Upper lobe of left lung (tissue), 6 donors: ENCODE data around the gene CD247. TPM values are rescaled to one million over a fixed set of nuclear protein-coding genes. Genes with fewer than 3 reads are reported as not detected.
A peak's percentile ranks its signal among the peaks of the same experiment; 100 is the strongest.
"Not testable (repeated sequence)": the region's sequence is repeated elsewhere in the genome, so short reads cannot be mapped to it uniquely, and the experiment has no call there.

Experiments used
- ATAC-seq, 2 donors: fragments of 200-7000 bp; cut with Tn5 transposase; one replicate each; pipeline ENCODE4 v1.9.1; 2022; ENCODE audit warnings: mild to moderate bottlenecking in 2 of 2, moderate library complexity in 2 of 2; ENCODE audit not compliant: low FRiP score in 2 of 2
- DNase-seq, 2 donors: peaks; one replicate each; pipeline ENCODE4 v3.0.0-alpha.2; 2019 to 2020
- H3K27ac ChIP-seq, 4 donors: fragments of 200-600 bp; sonication (generic); one replicate each; pipeline ENCODE4 v1.5.1; 2016 to 2019
- H3K27me3 ChIP-seq, 4 donors: fragments of 200-600 bp; sonication (generic); one replicate each; pipeline ENCODE4 v1.5.1; 2017 to 2019
- H3K36me3 ChIP-seq, 4 donors: fragments of 200-600 bp; sonication (generic); one replicate each; pipeline ENCODE4 v1.5.1; 2016 to 2019
- H3K4me1 ChIP-seq, 4 donors: fragments of 200-600 bp; sonication (generic); one replicate each; pipeline ENCODE4 v1.5.1; 2018 to 2019
- H3K4me3 ChIP-seq, 4 donors: fragments of 200-600 bp; sonication (generic); one replicate each; pipeline ENCODE4 v1.5.1; 2017 to 2019; ENCODE audit warnings: mild to moderate bottlenecking in 2 of 4, moderate library complexity in 1 of 4
- H3K9me3 ChIP-seq, 4 donors: fragments of 200-600 bp; sonication (generic); one replicate each; pipeline ENCODE4 v1.5.1; 2018 to 2019
- EP300 ChIP-seq, 4 donors: sonication (generic); formaldehyde crosslinking; IDR thresholded peaks; one replicate each; pipeline ENCODE4 v1.5.1; 2017; ENCODE audit warnings: antibody characterized with exemption in 4 of 4, control low read depth in 2 of 4
- POLR2A ChIP-seq, 4 donors: fragments of 450-650 bp; IDR thresholded peaks; one replicate each; pipeline ENCODE4 v1.5.1; 2016 to 2017; ENCODE audit warnings: antibody characterized with exemption in 4 of 4, mild to moderate bottlenecking in 2 of 4
- POLR2AphosphoS5 ChIP-seq, 2 donors: sonication (generic); formaldehyde crosslinking; IDR thresholded peaks; one replicate each; pipeline ENCODE4 v1.5.1; 2017; ENCODE audit warnings: antibody characterized with exemption in 2 of 2
- WGBS, 2 donors: methylation state at CpG; one replicate each; pipeline ENCODE4 v1.1.5; 2017 to 2018; 5-methylcytosine and 5-hydroxymethylcytosine counted together
- total RNA-seq, 6 donors: library from RNA; depleted of rRNA in 4 of 6; stranded (reverse); fragments of >200 nt in 4 of 6; gene quantifications; one replicate each; pipeline versions ENCODE4 v1.1.0 to v1.2.1, GENCODE V29; 2016 to 2021
- TF ChIP-seq, protein P1 (sequence below), 6 experiments: fragments of 450-650 bp in 4 of 6; fragments of 200-600 bp in 2 of 6; sonication (generic) in 2 of 6; IDR thresholded peaks; one replicate each; pipeline ENCODE4 v1.5.1; 2016 to 2019; ENCODE audit warnings: antibody characterized with exemption in 6 of 6
- donor health status: DM: no; HTN: no; CAD: no; lungs with moderate emphysema.
- donor health status: DM: no; HTN: yes; CAD: no; lungs with severe emphysema.

Gene CD247
- total RNA-seq, 6 donors from 2014 or later, result 5.0 to 14.7 (median 8.7) TPM

DNA sequence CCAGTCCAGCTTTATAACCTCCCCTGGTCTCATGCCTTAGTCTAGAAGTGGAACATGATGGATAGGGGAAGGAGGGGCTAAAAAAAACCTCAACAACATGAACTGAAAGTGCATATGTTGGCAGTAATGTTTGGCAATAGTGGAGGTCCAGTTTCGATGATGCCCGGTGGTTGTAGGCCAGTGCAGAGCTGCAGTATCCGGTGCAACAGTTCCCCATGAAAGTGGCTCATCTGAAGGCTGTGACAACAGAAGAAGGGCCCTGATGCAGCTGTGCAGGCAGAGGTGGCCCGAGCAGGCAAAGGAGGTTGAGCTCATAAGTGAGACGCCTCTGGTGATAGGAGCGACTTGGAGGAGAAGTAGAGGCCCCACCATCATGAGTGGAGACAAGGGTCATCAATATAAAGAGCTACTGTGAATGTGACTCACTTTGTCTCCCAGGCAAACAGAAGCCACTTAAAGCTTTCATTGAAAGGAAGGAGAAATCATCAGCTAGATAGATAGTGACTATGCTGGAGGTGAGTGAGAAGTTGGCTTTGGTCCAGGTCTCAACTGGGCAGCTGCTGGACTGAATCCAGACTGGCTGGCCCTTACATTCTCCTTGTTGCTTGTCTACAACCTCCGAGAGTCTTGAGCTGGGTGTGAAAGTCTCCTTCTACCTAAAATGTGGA is 45.4 kb upstream of the CD247 start:
- H3K4me3 ChIP-seq, result no peak overlapping the region
- no peaks in the 10 kb centered on the region for H3K36me3 ChIP-seq
- peak in 1 of 2 donors; percentile 56 for DNase-seq
- 67 to 69% methylated on average over 7 of the region's 7 CpGs for WGBS, 2 donors
- H3K27me3 ChIP-seq, result no peaks in the 10 kb centered on the region
- no peaks in the 10 kb centered on the region for H3K9me3 ChIP-seq
- peaks cover 4 to 24% (median 9%) of the 10 kb centered on the region in 4 donors for H3K4me1 ChIP-seq
- ATAC-seq, result peak; percentile 59 to 87
- TF ChIP-seq, protein P1, sequence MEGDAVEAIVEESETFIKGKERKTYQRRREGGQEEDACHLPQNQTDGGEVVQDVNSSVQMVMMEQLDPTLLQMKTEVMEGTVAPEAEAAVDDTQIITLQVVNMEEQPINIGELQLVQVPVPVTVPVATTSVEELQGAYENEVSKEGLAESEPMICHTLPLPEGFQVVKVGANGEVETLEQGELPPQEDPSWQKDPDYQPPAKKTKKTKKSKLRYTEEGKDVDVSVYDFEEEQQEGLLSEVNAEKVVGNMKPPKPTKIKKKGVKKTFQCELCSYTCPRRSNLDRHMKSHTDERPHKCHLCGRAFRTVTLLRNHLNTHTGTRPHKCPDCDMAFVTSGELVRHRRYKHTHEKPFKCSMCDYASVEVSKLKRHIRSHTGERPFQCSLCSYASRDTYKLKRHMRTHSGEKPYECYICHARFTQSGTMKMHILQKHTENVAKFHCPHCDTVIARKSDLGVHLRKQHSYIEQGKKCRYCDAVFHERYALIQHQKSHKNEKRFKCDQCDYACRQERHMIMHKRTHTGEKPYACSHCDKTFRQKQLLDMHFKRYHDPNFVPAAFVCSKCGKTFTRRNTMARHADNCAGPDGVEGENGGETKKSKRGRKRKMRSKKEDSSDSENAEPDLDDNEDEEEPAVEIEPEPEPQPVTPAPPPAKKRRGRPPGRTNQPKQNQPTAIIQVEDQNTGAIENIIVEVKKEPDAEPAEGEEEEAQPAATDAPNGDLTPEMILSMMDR (IDR thresholded peaks at IDR 0.05), result no peak
- TF ChIP-seq POLR2AphosphoS5 (IDR thresholded peaks at IDR 0.05), result peak in 1 of 2 donors; percentile 49
- no peak for TF ChIP-seq EP300 (IDR thresholded peaks at IDR 0.05)
- peak overlapping the region in 2 of 4 donors; percentile 26 to 45 for H3K27ac ChIP-seq

DNA sequence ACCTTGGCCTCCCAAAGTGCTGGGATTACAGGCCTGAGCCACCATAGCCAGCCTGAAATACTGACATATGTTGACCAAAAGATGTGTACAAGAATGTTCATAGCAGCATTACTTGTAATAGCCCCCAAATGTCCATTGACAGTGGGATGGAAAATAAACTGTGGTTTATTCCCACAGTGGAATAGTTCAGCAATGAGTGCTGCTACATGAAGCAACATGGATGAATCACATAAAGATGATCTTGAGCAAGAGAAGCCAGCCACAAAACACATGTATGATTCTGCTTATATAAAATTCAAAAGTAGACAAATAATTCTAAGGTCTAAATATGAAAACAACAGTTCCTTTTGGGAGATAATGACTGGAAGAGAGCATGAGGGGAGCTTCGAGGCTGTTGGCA is 44.4 kb upstream of the CD247 start:
- Histone ChIP-seq H3K4me3 (no peak overlapping the region), H3K27ac (no peak overlapping the region), H3K9me3 (no peaks in the 10 kb centered on the region), H3K4me1 (peaks cover 4 to 24% (median 9%) of the 10 kb centered on the region in 4 donors), H3K27me3 (no peaks in the 10 kb centered on the region), H3K36me3 (no peaks in the 10 kb centered on the region)
- DNase-seq, result no peak
- ATAC-seq, result no peak
- 91 to 97% methylated on average over 1 of the region's 1 CpG for WGBS, 2 donors
- no peak for TF ChIP-seq POLR2AphosphoS5 (IDR thresholded peaks at IDR 0.05)

DNA sequence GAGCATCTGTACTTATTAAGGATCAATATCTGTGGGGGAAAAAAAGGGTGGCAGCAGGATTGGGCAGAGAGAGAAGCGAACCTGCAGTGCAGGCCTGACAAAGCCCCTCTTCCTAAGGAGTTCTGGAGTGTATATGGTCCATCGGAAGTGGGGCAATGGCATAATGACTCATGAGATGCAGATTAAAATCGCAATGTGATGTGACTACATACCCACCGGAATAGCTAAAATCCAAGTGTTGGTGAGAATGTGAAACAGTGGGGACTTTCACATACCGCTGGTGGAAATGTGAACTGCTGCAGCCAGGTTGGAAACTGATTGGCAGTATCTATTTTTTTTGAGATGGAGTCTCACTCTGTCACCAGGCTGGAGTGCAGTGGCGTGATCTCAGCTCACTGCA is 43.4 kb upstream of the CD247 start:
- 95 to 96% methylated on average over 6 of the region's 6 CpGs for WGBS, 2 donors
- no peaks in the 10 kb centered on the region for H3K27me3 ChIP-seq
- H3K4me1 ChIP-seq, result peaks cover 4 to 24% (median 9%) of the 10 kb centered on the region in 4 donors
- H3K4me3 ChIP-seq, result no peak overlapping the region
- TF ChIP-seq POLR2A (IDR thresholded peaks at IDR 0.05), result no peak
- TF ChIP-seq EP300 (IDR thresholded peaks at IDR 0.05), result no peak
- no peak for TF ChIP-seq POLR2AphosphoS5 (IDR thresholded peaks at IDR 0.05)
- TF ChIP-seq, protein P1 (IDR thresholded peaks at IDR 0.05), result no peak
- H3K9me3 ChIP-seq, result no peaks in the 10 kb centered on the region
- no peak for ATAC-seq
- no peak overlapping the region for H3K27ac ChIP-seq
- no peaks in the 10 kb centered on the region for H3K36me3 ChIP-seq
- DNase-seq, result no peak

DNA sequence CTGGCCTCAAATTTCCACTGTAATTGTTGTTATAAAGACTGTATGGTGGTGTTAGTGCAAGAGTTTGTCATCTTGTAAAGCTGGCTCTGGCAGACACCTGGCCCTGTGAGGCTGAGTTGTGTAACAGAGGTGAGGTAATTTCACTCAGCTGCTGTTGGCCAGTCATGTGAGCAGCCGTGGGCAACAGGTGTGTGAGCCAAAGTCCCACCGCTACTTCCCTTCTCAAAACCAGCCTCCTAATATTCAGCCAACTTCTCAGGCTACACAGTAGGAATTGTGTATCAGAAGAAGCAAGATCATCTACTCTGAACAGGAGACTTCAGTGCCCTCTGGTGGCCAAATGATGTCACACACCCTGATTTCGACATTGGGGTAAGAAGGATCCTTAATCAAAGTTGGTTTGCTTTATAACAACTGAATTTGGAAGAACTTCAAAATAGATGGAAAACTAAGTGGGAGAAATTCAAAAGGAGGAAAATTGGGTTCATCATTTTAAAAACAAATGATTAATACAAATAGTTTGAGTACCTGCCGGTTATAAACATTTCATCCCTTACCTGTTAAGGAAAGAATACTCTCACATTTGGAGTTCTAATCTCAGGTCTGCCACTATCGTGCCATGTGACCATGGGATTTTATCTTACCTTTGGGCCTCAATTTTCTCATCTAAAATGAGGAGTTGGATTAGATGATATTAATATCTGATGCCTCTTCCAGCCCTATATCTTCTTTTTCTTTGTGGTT is 37.8 kb upstream of the CD247 start:
- H3K27ac ChIP-seq, result peak overlapping the region in 1 of 4 donors; percentile 48
- H3K9me3 ChIP-seq, result no peaks in the 10 kb centered on the region
- no peaks in the 10 kb centered on the region for H3K36me3 ChIP-seq
- H3K27me3 ChIP-seq, result no peaks in the 10 kb centered on the region
- ATAC-seq (peak; percentile 54 to 64), DNase-seq (peak in 1 of 2 donors; percentile 82)
- 14% methylated on average over 5 of the region's 5 CpGs for WGBS, 2 donors
- H3K4me1 ChIP-seq, result peaks cover 19 to 41% (median 30%) of the 10 kb centered on the region in 4 donors
- TF ChIP-seq, protein P1 (IDR thresholded peaks at IDR 0.05), result peak; percentile 76 to 87 (median 86)
- TF ChIP-seq POLR2AphosphoS5 (IDR thresholded peaks at IDR 0.05) (no peak), POLR2A (IDR thresholded peaks at IDR 0.05) (no peak)
- H3K4me3 ChIP-seq, result no peak overlapping the region

DNA sequence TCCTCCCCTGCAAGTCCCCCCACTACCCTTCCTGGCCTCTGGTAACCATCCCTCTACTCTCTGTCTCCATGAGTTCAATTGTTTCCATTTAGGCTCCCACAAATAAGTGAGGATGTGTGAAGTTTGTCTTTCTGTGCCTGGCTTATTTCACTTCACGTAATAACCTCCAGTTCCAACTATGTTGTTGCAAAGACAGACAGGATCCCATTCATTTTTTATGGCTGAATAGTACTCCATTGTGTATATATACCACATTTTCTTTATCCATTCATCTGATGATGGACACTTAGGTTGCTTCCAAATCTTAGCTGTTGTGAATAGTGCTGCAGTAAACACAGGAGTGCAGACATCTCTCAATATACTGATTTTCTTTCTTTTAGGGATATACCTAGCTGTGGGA is 36.7 kb upstream of the CD247 start:
- not testable (repeated sequence) for ATAC-seq, H3K4me3 ChIP-seq, H3K36me3 ChIP-seq, H3K9me3 ChIP-seq, H3K27me3 ChIP-seq, DNase-seq
- WGBS, 2 donors, result 95 to 98% methylated on average over 1 of the region's 1 CpG
- Histone ChIP-seq H3K4me1 (peaks cover 19 to 48% (median 38%) of the 10 kb centered on the region in 4 donors), H3K27ac (peak overlapping the region in 1 of 4 donors; percentile 48)
